Naive B cell (primary cell): ENCODE results near the gene SYNJ1. TPM values are rescaled to one million over a fixed set of nuclear protein-coding genes. Genes with fewer than 3 reads are reported as not detected.
"Not testable (repeated sequence)": the region's sequence is repeated elsewhere in the genome, so short reads cannot be mapped to it uniquely, and the experiment has no call there.

ENCODE experiments used
- ATAC-seq, 2 donors: fragments of 150-1000 bp; cut with Tn5 transposase; 2 replicates each; pipeline ENCODE4 v1.10.0; 2021; ENCODE audit warnings: low read depth in 2 of 2, mild to moderate bottlenecking in 2 of 2, moderate library complexity in 2 of 2
- DNase-seq: peaks from one replicate; pipeline ENCODE4 v3.0.0; 2022
- H3K27ac Mint-ChIP-seq, 6 donors: one replicate each; pipeline ENCODE4 v1.8.0; 2020 to 2022; ENCODE audit warnings: mild to moderate bottlenecking in 6 of 6, mixed read lengths in 6 of 6, moderate library complexity in 5 of 6, inconsistent platforms in 2 of 6
- H3K27me3 Mint-ChIP-seq, 3 donors: one replicate each; pipeline ENCODE4 v1.8.0; 2021 to 2022; ENCODE audit warnings: mixed read lengths in 3 of 3, mild to moderate bottlenecking in 1 of 3
- H3K36me3 Mint-ChIP-seq, 2 donors: one replicate each; pipeline ENCODE4 v1.8.0; 2020 to 2022; ENCODE audit warnings: mixed read lengths in 2 of 2, inconsistent platforms in 1 of 2, mild to moderate bottlenecking in 1 of 2
- H3K4me1 Mint-ChIP-seq, 3 donors: one replicate each; pipeline ENCODE4 v1.8.0; 2020 to 2022; ENCODE audit warnings: mixed read lengths in 3 of 3, inconsistent platforms in 1 of 3, mild to moderate bottlenecking in 1 of 3, moderate library complexity in 1 of 3
- H3K4me3 Mint-ChIP-seq, 8 donors: one replicate each; pipeline ENCODE4 v1.8.0; 2020 to 2022; ENCODE audit warnings: mild to moderate bottlenecking in 8 of 8, mixed read lengths in 8 of 8, moderate library complexity in 8 of 8, inconsistent platforms in 2 of 8
- H3K9me3 Mint-ChIP-seq, 7 donors: one replicate each; pipeline ENCODE4 v1.8.0; 2020 to 2022; ENCODE audit warnings: mixed read lengths in 7 of 7, mild to moderate bottlenecking in 5 of 7, inconsistent platforms in 2 of 7, moderate library complexity in 1 of 7
- polyA plus RNA-seq, 6 donors: library from polyadenylated mRNA; unstranded; fragments of 300-500 nt; fragmentation: Illumina TruSeq; gene quantifications; one replicate each; pipeline ENCODE4 v1.2.3, GENCODE V29; 2021; ENCODE audit warnings: low read depth in 6 of 6

The SYNJ1 gene
- polyA plus RNA-seq, 6 donors from 2014 or later: 1.2 to 1.9 (median 1.6) TPM; not detected in 1

- peaks cover 0 to 4% (median 0%) of the 10 kb centered on the region in 7 donors for H3K9me3 Mint-ChIP-seq
- peak overlapping the region; percentile 39 to 99 (median 98) for H3K27ac Mint-ChIP-seq
- DNase-seq (peak; percentile 34), ATAC-seq (peak; percentile 2)
- H3K4me3 Mint-ChIP-seq: peak overlapping the region; percentile 88 to 99 (median 98)
- peaks cover 0 to 21% (median 6%) of the 10 kb centered on the region in 3 donors for H3K4me1 Mint-ChIP-seq
- peaks cover 0 to 15% (median 6%) of the 10 kb centered on the region in 3 donors for H3K27me3 Mint-ChIP-seq
- peaks cover under 1 to 8% of the 10 kb centered on the region in 2 donors for H3K36me3 Mint-ChIP-seq
These were observed 116.3 kb downstream of the SYNJ1 start for GRCh38 chr21:32611471-32611997.

GRCh38 chr21:32610940-32611339 lies 116.9 kb downstream of the SYNJ1 start:
- Mint-ChIP-seq H3K4me3 (peak overlapping the region in 6 of 8 donors; percentile 19 to 97 (median 46)), H3K36me3 (peaks cover 6 to 13% of the 10 kb centered on the region in 2 donors), H3K27me3 (peaks cover 0 to 10% (median under 1%) of the 10 kb centered on the region in 3 donors), H3K4me1 (peaks cover 0 to 21% (median 6%) of the 10 kb centered on the region in 3 donors)
- DNase-seq, H3K27ac Mint-ChIP-seq, ATAC-seq, H3K9me3 Mint-ChIP-seq: not testable (repeated sequence)

GRCh38 chr21:32608851-32609250 lies 119.0 kb downstream of the SYNJ1 start:
- H3K4me3 Mint-ChIP-seq: peak overlapping the region in 1 of 8 donors; percentile 78

GRCh38 chr21:32605469-32605868 lies 122.3 kb downstream of the SYNJ1 start:
- ATAC-seq: no peak
- Mint-ChIP-seq H3K4me3 (no peak overlapping the region), H3K27me3 (no peaks in the 10 kb centered on the region), H3K9me3 (no peaks in the 10 kb centered on the region), H3K4me1 (peaks cover under 1 to 8% (median 4%) of the 10 kb centered on the region in 3 donors), H3K27ac (no peak overlapping the region), H3K36me3 (peaks cover 39 to 45% of the 10 kb centered on the region in 2 donors)
- DNase-seq: no peak

More at GRCh38 chr21:32608851-32609250, 119.0 kb downstream of the SYNJ1 start:
- no peak for DNase-seq
- ATAC-seq: no peak
- H3K36me3 Mint-ChIP-seq: peaks cover 21 to 24% of the 10 kb centered on the region in 2 donors
- peaks cover 0 to 3% (median 0%) of the 10 kb centered on the region in 7 donors for H3K9me3 Mint-ChIP-seq
- H3K27me3 Mint-ChIP-seq: no peaks in the 10 kb centered on the region
- peak overlapping the region in 2 of 6 donors; percentile 30 to 52 for H3K27ac Mint-ChIP-seq
- H3K4me1 Mint-ChIP-seq: peaks cover 4 to 21% (median 6%) of the 10 kb centered on the region in 3 donors

- DNase-seq (no peak), ATAC-seq (no peak)
- Mint-ChIP-seq H3K36me3 (peaks cover 45% of the 10 kb centered on the region in 2 donors), H3K27me3 (no peaks in the 10 kb centered on the region), H3K9me3 (no peaks in the 10 kb centered on the region), H3K27ac (no peak overlapping the region), H3K4me1 (peaks cover 0 to 8% (median 4%) of the 10 kb centered on the region in 3 donors), H3K4me3 (no peak overlapping the region)
These were observed 123.3 kb downstream of the SYNJ1 start for GRCh38 chr21:32604464-32604863.

GRCh38 chr21:32603131-32603530 lies 124.7 kb downstream of the SYNJ1 start:
- Mint-ChIP-seq H3K9me3 (no peaks in the 10 kb centered on the region), H3K4me1 (peaks cover 0 to 13% (median 4%) of the 10 kb centered on the region in 3 donors), H3K27me3 (no peaks in the 10 kb centered on the region), H3K27ac (no peak overlapping the region), H3K36me3 (peaks cover 45 to 53% of the 10 kb centered on the region in 2 donors), H3K4me3 (peak overlapping the region in 1 of 8 donors; percentile 15)
- no peak for DNase-seq
- no peak for ATAC-seq

GRCh38 chr21:32602099-32602498 lies 125.7 kb downstream of the SYNJ1 start:
- no peak for ATAC-seq
- Mint-ChIP-seq H3K9me3 (no peaks in the 10 kb centered on the region), H3K4me1 (peaks cover 0 to 13% (median 4%) of the 10 kb centered on the region in 3 donors), H3K4me3 (no peak overlapping the region), H3K27ac (no peak overlapping the region), H3K36me3 (peaks cover 45 to 51% of the 10 kb centered on the region in 2 donors), H3K27me3 (no peaks in the 10 kb centered on the region)
- DNase-seq: no peak

- H3K9me3 Mint-ChIP-seq: no peaks in the 10 kb centered on the region
- no peak for DNase-seq
- no peaks in the 10 kb centered on the region for H3K27me3 Mint-ChIP-seq
- H3K4me3 Mint-ChIP-seq: no peak overlapping the region
- peaks cover 28 to 37% of the 10 kb centered on the region in 2 donors for H3K36me3 Mint-ChIP-seq
- peaks cover 0 to 17% (median 4%) of the 10 kb centered on the region in 3 donors for H3K4me1 Mint-ChIP-seq
- ATAC-seq: peak in 1 of 2 donors; percentile 48
- H3K27ac Mint-ChIP-seq: peak overlapping the region in 1 of 6 donors; percentile 60
These were observed 128.3 kb downstream of the SYNJ1 start for GRCh38 chr21:32599526-32599925.

GRCh38 chr21:32599091-32599490 lies 128.7 kb downstream of the SYNJ1 start:
- no peaks in the 10 kb centered on the region for H3K9me3 Mint-ChIP-seq
- no peaks in the 10 kb centered on the region for H3K27me3 Mint-ChIP-seq
- H3K27ac Mint-ChIP-seq: peak overlapping the region in 1 of 6 donors; percentile 20
- DNase-seq: no peak
- peaks cover 0 to 17% (median 0%) of the 10 kb centered on the region in 3 donors for H3K4me1 Mint-ChIP-seq
- H3K4me3 Mint-ChIP-seq: no peak overlapping the region
- H3K36me3 Mint-ChIP-seq: peaks cover 23 to 37% of the 10 kb centered on the region in 2 donors
- no peak for ATAC-seq

GRCh38 chr21:32597205-32597604 lies 130.6 kb downstream of the SYNJ1 start:
- Mint-ChIP-seq H3K27ac (peak overlapping the region in 1 of 6 donors; percentile 22), H3K4me1 (peaks cover 0 to 12% (median 0%) of the 10 kb centered on the region in 3 donors), H3K27me3 (no peaks in the 10 kb centered on the region), H3K36me3 (peaks cover 4 to 22% of the 10 kb centered on the region in 2 donors), H3K9me3 (no peaks in the 10 kb centered on the region), H3K4me3 (no peak overlapping the region)
- ATAC-seq: no peak
- DNase-seq: no peak

GRCh38 chr21:32595431-32595830 lies 132.4 kb downstream of the SYNJ1 start:
- DNase-seq (no peak), ATAC-seq (no peak)
- no peaks in the 10 kb centered on the region for H3K9me3 Mint-ChIP-seq
- peak overlapping the region in 1 of 6 donors; percentile 58 for H3K27ac Mint-ChIP-seq
- H3K36me3 Mint-ChIP-seq: peaks cover 0 to 20% of the 10 kb centered on the region in 2 donors
- H3K4me1 Mint-ChIP-seq: peaks cover 0 to 8% (median 0%) of the 10 kb centered on the region in 3 donors
- H3K4me3 Mint-ChIP-seq: no peak overlapping the region
- no peaks in the 10 kb centered on the region for H3K27me3 Mint-ChIP-seq

GRCh38 chr21:32593690-32594089 lies 134.1 kb downstream of the SYNJ1 start:
- ATAC-seq: no peak
- Mint-ChIP-seq H3K4me3 (no peak overlapping the region), H3K9me3 (no peaks in the 10 kb centered on the region), H3K36me3 (peaks cover 0 to 5% of the 10 kb centered on the region in 2 donors), H3K4me1 (peaks cover 0 to 3% (median 0%) of the 10 kb centered on the region in 3 donors), H3K27me3 (no peaks in the 10 kb centered on the region), H3K27ac (no peak overlapping the region)
- DNase-seq: no peak

GRCh38 chr21:32592929-32593502 lies 134.8 kb downstream of the SYNJ1 start:
- H3K27me3 Mint-ChIP-seq: no peaks in the 10 kb centered on the region
- no peak overlapping the region for H3K4me3 Mint-ChIP-seq
- peaks cover 0 to 3% (median 0%) of the 10 kb centered on the region in 3 donors for H3K4me1 Mint-ChIP-seq
- no peaks in the 10 kb centered on the region for H3K9me3 Mint-ChIP-seq
- ATAC-seq (no peak), DNase-seq (no peak)
- peaks cover 0 to 5% of the 10 kb centered on the region in 2 donors for H3K36me3 Mint-ChIP-seq
- H3K27ac Mint-ChIP-seq: no peak overlapping the region

- H3K27ac Mint-ChIP-seq: no peak overlapping the region
- H3K9me3 Mint-ChIP-seq: no peaks in the 10 kb centered on the region
- H3K27me3 Mint-ChIP-seq: no peaks in the 10 kb centered on the region
- H3K4me1 Mint-ChIP-seq: no peaks in the 10 kb centered on the region
- no peaks in the 10 kb centered on the region for H3K36me3 Mint-ChIP-seq
- ATAC-seq (no peak), DNase-seq (no peak)
- H3K4me3 Mint-ChIP-seq: no peak overlapping the region
These were observed 137.7 kb downstream of the SYNJ1 start for GRCh38 chr21:32590130-32590529.
